H1 (cell line): ENCODE data around the gene KIDINS220.

Source experiments
- BCL11A ChIP-seq, 2 experiments: IDR thresholded peaks; one replicate each; pipeline ENCODE4 v1.6.1; 2011; ENCODE audit warnings: low read depth in 2 of 2, low read length in 2 of 2, mild to moderate bottlenecking in 2 of 2
- BRCA1 ChIP-seq: IDR thresholded peaks from 2 replicates; pipeline ENCODE4 v1.6.1; 2012; ENCODE audit warnings: low read depth, low read length, improper control_type of control experiment
- CBX5 ChIP-seq: fragments of 300-800, 300-1000 bp; sonication (generic); IDR thresholded peaks from 2 replicates; pipeline ENCODE4 v1.7.1; 2016; ENCODE audit warnings: antibody characterized with exemption, low read length, low read depth
- CTBP2 ChIP-seq: IDR thresholded peaks from 2 replicates; pipeline ENCODE4 v1.7.0; 2011; ENCODE audit warnings: borderline replicate concordance, mild to moderate bottlenecking, moderate library complexity, mixed read lengths, low read length; ENCODE audit not compliant: insufficient read depth, insufficient read length
- EZH2 ChIP-seq: fragments of 200-600 bp; sonication (generic); IDR thresholded peaks from 2 replicates; pipeline ENCODE4 v1.7.1; 2012; ENCODE audit warnings: low read depth, mild to moderate bottlenecking, moderate library complexity, low read length, inconsistent platforms; ENCODE audit not compliant: severe bottlenecking
- NRF1 ChIP-seq: IDR thresholded peaks from 2 replicates; pipeline ENCODE4 v1.6.1; 2011; ENCODE audit warnings: mild to moderate bottlenecking, low read depth, low read length, improper control_type of control experiment
- POLR2A ChIP-seq, 2 experiments: IDR thresholded peaks; 1 replicate in 1 of 2; 2 replicates in 1 of 2; pipeline ENCODE4 v1.6.1; 2011; ENCODE audit warnings: low read depth in 2 of 2, low read length in 2 of 2, mild to moderate bottlenecking in 2 of 2; ENCODE audit errors: control extremely low read depth in 1 of 2
- POLR2AphosphoS5 ChIP-seq: IDR thresholded peaks from 2 replicates; pipeline ENCODE4 v1.6.1; 2011; ENCODE audit warnings: low read depth, low read length
- RXRA ChIP-seq: IDR thresholded peaks from 2 replicates; pipeline ENCODE4 v1.6.1; 2011; ENCODE audit warnings: low read depth, mild to moderate bottlenecking, low read length, moderate library complexity; ENCODE audit not compliant: insufficient read depth
- SIN3A ChIP-seq, 2 experiments: IDR thresholded peaks in 1 of 2; conservative IDR thresholded peaks in 1 of 2; 2 replicates each; pipeline ENCODE4 v1.6.1; 2011 to 2012; ENCODE audit warnings: low read length in 2 of 2, improper control_type of control experiment in 1 of 2, low read depth in 1 of 2, mild to moderate bottlenecking in 1 of 2
- SUZ12 ChIP-seq: fragments of 200-600 bp; sonication (generic); IDR thresholded peaks from 2 replicates; pipeline ENCODE4 v1.6.1; 2012; ENCODE audit warnings: mild to moderate bottlenecking, inconsistent platforms, low read length, moderate library complexity, mixed read lengths
- TBP ChIP-seq: IDR thresholded peaks from 2 replicates; pipeline ENCODE4 v1.6.1; 2011; ENCODE audit warnings: low read depth, low read length, improper control_type of control experiment
- TF ChIP-seq, protein P1 (sequence below), 3 experiments: IDR thresholded peaks; 1 replicate in 2 of 3; 2 replicates in 1 of 3; pipeline versions ENCODE4 v1.5.1 to v1.6.1; 2011; ENCODE audit warnings: low read length in 3 of 3, mild to moderate bottlenecking in 3 of 3, inconsistent platforms in 2 of 3, low read depth in 1 of 3, moderate library complexity in 1 of 3; ENCODE audit not compliant: insufficient read depth in 1 of 3; ENCODE audit errors: control extremely low read depth in 1 of 3
- TF ChIP-seq, protein P2 (sequence below): IDR thresholded peaks from 2 replicates; pipeline ENCODE4 v1.6.1; 2012; ENCODE audit warnings: inconsistent platforms

DNA sequence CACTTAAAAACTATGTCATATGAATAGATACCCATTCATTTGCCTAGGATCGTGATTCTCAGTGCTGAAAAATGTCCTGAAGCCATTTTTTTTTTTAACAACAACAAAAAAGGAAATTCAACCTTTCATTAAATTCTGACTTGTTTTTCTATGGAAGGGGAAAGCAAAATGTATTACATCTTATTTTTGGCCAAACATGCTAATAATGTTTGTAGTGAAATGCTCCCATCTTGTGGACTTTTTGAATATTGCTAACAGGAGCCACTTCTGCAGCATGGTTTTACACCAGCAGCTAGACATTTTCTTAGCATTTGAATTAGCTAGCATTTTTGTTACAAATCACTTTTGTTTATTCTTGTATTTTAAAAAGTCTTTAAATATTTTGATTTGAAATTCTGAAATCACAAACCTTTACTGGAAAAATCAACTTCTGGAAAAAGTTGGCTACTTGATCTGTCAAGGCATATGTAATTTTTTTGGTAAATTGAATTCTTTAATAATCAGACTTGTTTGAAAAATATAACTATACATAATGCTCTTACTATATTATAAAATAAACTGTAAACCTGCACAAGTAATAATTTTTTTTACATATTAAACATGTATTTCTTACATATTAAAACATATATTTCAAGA, 75.8 kb downstream of the KIDINS220 start:
- TF ChIP-seq, protein P1, sequence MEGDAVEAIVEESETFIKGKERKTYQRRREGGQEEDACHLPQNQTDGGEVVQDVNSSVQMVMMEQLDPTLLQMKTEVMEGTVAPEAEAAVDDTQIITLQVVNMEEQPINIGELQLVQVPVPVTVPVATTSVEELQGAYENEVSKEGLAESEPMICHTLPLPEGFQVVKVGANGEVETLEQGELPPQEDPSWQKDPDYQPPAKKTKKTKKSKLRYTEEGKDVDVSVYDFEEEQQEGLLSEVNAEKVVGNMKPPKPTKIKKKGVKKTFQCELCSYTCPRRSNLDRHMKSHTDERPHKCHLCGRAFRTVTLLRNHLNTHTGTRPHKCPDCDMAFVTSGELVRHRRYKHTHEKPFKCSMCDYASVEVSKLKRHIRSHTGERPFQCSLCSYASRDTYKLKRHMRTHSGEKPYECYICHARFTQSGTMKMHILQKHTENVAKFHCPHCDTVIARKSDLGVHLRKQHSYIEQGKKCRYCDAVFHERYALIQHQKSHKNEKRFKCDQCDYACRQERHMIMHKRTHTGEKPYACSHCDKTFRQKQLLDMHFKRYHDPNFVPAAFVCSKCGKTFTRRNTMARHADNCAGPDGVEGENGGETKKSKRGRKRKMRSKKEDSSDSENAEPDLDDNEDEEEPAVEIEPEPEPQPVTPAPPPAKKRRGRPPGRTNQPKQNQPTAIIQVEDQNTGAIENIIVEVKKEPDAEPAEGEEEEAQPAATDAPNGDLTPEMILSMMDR (IDR thresholded peaks at IDR 0.05; ENCODE audit: control extremely low read depth in 1 of 3, insufficient read depth in 1 of 3, low read depth in 1 of 3, low read length in 3 of 3), result peak in 2 of 3 experiments; percentile 32 to 48; a peak in 2 of 4 replicates
- no peak for TF ChIP-seq POLR2A (IDR thresholded peaks at IDR 0.05; ENCODE audit: control extremely low read depth in 1 of 2, low read depth in 2 of 2, low read length in 2 of 2)
- no peak for TF ChIP-seq EZH2
- TF ChIP-seq CTBP2, result no peak
- TF ChIP-seq CBX5, result no peak
- TF ChIP-seq, protein P2, sequence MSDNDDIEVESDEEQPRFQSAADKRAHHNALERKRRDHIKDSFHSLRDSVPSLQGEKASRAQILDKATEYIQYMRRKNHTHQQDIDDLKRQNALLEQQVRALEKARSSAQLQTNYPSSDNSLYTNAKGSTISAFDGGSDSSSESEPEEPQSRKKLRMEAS, result no peak
- TF ChIP-seq BRCA1, result no peak
- no peak for TF ChIP-seq NRF1
- no peak for TF ChIP-seq POLR2AphosphoS5
- TF ChIP-seq BCL11A (IDR thresholded peaks at IDR 0.05; ENCODE audit: low read depth in 2 of 2, low read length in 2 of 2), result no peak
- TF ChIP-seq TBP, result no peak
- no peak for TF ChIP-seq SUZ12
- no peak for TF ChIP-seq RXRA
- no peak for TF ChIP-seq SIN3A (conservative IDR thresholded peaks at IDR 0.05 in 1 of 2, IDR thresholded peaks at IDR 0.05 in 1 of 2; ENCODE audit: low read depth in 1 of 2, low read length in 2 of 2)
